NCI-H187 (cell line): ENCODE data around the gene LMF1.

Experiments
- DNase-seq, 2 experiments: peaks; one replicate each; lab custom pipeline; 2025; lab: John Stamatoyannopoulos, UW

The LMF1 gene

GRCh38 chr16:813204-813915, 157.4 kb downstream of the LMF1 start:
- DNase-seq = no peak

GRCh38 chr16:808085-808386, 162.7 kb downstream of the LMF1 start:
- no peak for DNase-seq

GRCh38 chr16:807347-808084, 163.3 kb downstream of the LMF1 start:
- DNase-seq = peak; percentile 82 to 95

GRCh38 chr16:805474-805873, 165.3 kb downstream of the LMF1 start:
- no peak for DNase-seq

- no peak for DNase-seq
Observed at GRCh38 chr16:804193-805048, 166.4 kb downstream of the LMF1 start.

- no peak for DNase-seq
Observed at GRCh38 chr16:803754-804080, 167.1 kb downstream of the LMF1 start.
